CD8-positive, alpha-beta memory T cell (primary cell): Measurements from ENCODE around the gene STARD13. TPM values are rescaled to one million over a fixed set of nuclear protein-coding genes. Genes with fewer than 3 reads are reported as not detected.

Experiments used
- CTCF ChIA-PET: fragments of 350-600 bp; sonication (Branson Sonifier 250); formaldehyde crosslinking; loops from one replicate; lab custom pipeline; 2021; ENCODE audit warnings: antibody characterized with exemption; lab: Charles Lee
- POLR2A ChIA-PET: fragments of 350-600 bp; sonication (Branson Sonifier 250); formaldehyde crosslinking; loops from one replicate; lab custom pipeline; 2021; ENCODE audit warnings: antibody characterized with exemption; lab: Charles Lee
- DNase-seq, 5 donors: peaks; one replicate each; pipeline versions ENCODE4 v3.0.0 to v3.0.0-alpha.2; 2020 to 2022; ENCODE audit warnings: mixed read lengths in 1 of 5
- H3K27ac ChIP-seq: one replicate; pipeline ENCODE4 v1.7.0; 2013; ENCODE audit warnings: low read depth, mild to moderate bottlenecking, low read length, moderate library complexity
- H3K27me3 ChIP-seq: 2 replicates; pipeline ENCODE4 v1.7.0; 2013; ENCODE audit warnings: low read length, mild to moderate bottlenecking; ENCODE audit not compliant: insufficient read depth, poor library complexity, severe bottlenecking
- H3K36me3 ChIP-seq: 2 replicates; pipeline ENCODE4 v1.7.0; 2013; ENCODE audit warnings: mild to moderate bottlenecking, low read length, moderate library complexity; ENCODE audit not compliant: insufficient read depth
- H3K4me1 ChIP-seq: 2 replicates; pipeline ENCODE4 v1.7.0; 2013; ENCODE audit warnings: mild to moderate bottlenecking, low read length, moderate library complexity; ENCODE audit not compliant: insufficient read depth
- H3K4me3 ChIP-seq: 2 replicates; pipeline ENCODE4 v1.7.0; 2013; ENCODE audit warnings: mild to moderate bottlenecking, low read length
- H3K9me3 ChIP-seq: 2 replicates; pipeline ENCODE4 v1.7.0; 2013; ENCODE audit warnings: mild to moderate bottlenecking, low read length
- H3K27ac Mint-ChIP-seq, 8 donors: one replicate each; pipeline ENCODE4 v1.8.0; 2020 to 2021; ENCODE audit warnings: mixed read lengths in 8 of 8, mild to moderate bottlenecking in 6 of 8, inconsistent platforms in 3 of 8, moderate library complexity in 3 of 8
- H3K27me3 Mint-ChIP-seq, 2 donors: one replicate each; pipeline ENCODE4 v1.8.0; 2020 to 2021; ENCODE audit warnings: mixed read lengths in 2 of 2, mild to moderate bottlenecking in 1 of 2, moderate library complexity in 1 of 2
- H3K36me3 Mint-ChIP-seq, 3 donors: one replicate each; pipeline ENCODE4 v1.8.0; 2020 to 2021; ENCODE audit warnings: mixed read lengths in 3 of 3, inconsistent platforms in 1 of 3, mild to moderate bottlenecking in 1 of 3
- H3K4me1 Mint-ChIP-seq, 3 donors: one replicate each; pipeline ENCODE4 v1.8.0; 2020 to 2021; ENCODE audit warnings: mixed read lengths in 3 of 3, inconsistent platforms in 1 of 3, mild to moderate bottlenecking in 1 of 3
- H3K4me3 Mint-ChIP-seq, 7 donors: one replicate each; pipeline ENCODE4 v1.8.0; 2020 to 2021; ENCODE audit warnings: mixed read lengths in 7 of 7, mild to moderate bottlenecking in 6 of 7, moderate library complexity in 4 of 7, inconsistent platforms in 2 of 7
- H3K9me3 Mint-ChIP-seq, 5 donors: one replicate each; pipeline ENCODE4 v1.8.0; 2020 to 2022; ENCODE audit warnings: mixed read lengths in 5 of 5, mild to moderate bottlenecking in 3 of 5, moderate library complexity in 2 of 5, inconsistent platforms in 1 of 5
- polyA plus RNA-seq: library from polyadenylated mRNA; unstranded; fragments of 300-500 nt; fragmentation: Illumina TruSeq; gene quantifications from one replicate; pipeline ENCODE4 v1.2.3, GENCODE V29; 2021
- total RNA-seq, 2 experiments: library from RNA; stranded (reverse); gene quantifications; one replicate each; pipeline ENCODE4 v1.2.3, GENCODE V29; 2021

The STARD13 gene
- total and polyA plus RNA-seq, 3 experiments from 2014 or later: 0.40 to 0.48 TPM; not detected in 1

DNA sequence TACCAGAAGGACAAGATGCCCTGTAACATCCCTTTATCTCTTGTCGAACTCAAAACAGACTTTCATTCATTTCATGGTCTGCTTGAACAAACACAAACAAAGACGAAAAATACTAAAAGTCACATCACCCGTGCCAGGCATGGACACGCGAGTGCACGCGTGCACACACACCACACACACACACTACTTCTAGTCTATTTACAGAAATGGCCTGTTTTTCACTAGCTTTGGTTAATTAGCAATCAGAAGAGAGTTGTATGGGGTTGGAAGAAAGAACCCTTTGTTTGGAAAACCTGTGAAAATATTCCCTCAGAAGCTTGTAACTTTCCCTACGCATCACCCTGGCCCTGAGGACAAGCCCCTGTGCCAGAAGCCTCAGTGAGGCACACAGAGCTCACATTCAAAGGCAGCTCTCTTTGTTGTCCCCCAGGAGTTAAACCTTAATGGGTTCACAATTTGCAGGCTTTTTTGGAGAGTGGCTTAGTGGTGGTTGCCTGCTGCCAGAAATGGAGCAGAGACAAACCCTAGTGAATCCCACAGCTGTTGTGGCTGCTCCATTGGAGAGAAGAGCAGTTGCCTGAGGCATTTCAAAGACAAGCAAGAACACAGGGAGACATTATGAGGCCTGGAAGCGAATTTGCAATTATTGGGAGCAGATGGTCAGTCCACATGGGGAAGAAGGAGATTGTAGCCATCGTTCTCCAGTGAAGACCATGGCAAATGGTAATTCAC is 55.9 kb downstream of the STARD13 start:
- CTCF ChIA-PET: interaction anchor here (1.2 to 4.8 kb wide), 2 partner anchors 10 to 494 kb away, joined by 3 to 49 read pairs; no protein-coding TSS in a partner anchor
- H3K36me3 ChIP-seq: no peaks in the 10 kb centered on the region
- POLR2A ChIA-PET: no interaction called here

GRCh38 chr13:33228648-33229445 is 56.7 kb downstream of the STARD13 start:
- no peak overlapping the region for H3K4me3 Mint-ChIP-seq

More for the DNA sequence above, 55.9 kb downstream of the STARD13 start:
- no peaks in the 10 kb centered on the region for H3K9me3 ChIP-seq
- no peak overlapping the region for H3K4me3 ChIP-seq
- no peaks in the 10 kb centered on the region for H3K4me1 ChIP-seq
- peaks cover 0 to 3% (median 2%) of the 10 kb centered on the region in 3 donors for H3K36me3 Mint-ChIP-seq
- H3K27me3 ChIP-seq: no peaks in the 10 kb centered on the region
- no peak overlapping the region for H3K4me3 Mint-ChIP-seq
- H3K27ac ChIP-seq: no peak overlapping the region
- H3K4me1 Mint-ChIP-seq: peaks cover 2 to 5% (median 4%) of the 10 kb centered on the region in 3 donors
- peak overlapping the region in 1 of 8 donors; percentile 31 for H3K27ac Mint-ChIP-seq
- H3K9me3 Mint-ChIP-seq: peaks cover 0 to 11% (median 9%) of the 10 kb centered on the region in 5 donors
- no peak for DNase-seq
- peaks cover 2 to 5% of the 10 kb centered on the region in 2 donors for H3K27me3 Mint-ChIP-seq

DNA sequence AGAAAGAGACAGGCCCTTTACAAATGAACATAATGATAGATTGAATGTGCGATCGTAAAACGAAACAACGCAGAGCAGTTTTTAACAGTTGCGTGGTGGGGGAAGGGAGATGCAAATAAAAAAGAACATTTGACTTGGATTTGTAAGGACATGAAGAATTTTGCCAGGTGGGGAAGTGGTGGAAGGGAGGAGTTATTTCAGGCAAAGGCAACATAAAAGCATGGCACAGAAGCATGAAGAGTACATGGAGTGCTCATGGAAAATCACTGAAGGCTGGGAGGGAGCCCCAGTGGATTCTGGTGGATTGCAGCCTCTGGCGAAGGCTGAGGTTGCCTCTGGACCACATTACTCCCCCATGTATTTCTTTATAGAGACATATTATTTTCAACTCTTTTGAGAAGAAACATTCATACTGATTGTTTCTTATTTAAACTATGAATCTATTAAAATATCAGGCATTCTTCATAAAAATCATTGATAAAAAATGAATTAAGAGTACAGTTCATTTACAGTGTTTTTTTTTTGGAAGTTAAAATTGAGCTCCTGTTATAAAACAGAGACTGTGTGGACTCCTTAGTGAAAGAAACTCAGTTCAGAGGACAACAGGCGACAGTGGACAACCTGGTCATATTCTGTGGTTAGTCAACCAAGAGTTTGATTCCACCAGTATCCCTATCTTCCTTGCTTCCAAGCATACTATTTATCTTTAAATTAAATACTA is 57.5 kb downstream of the STARD13 start:
- Mint-ChIP-seq H3K4me1 (peaks cover 2 to 5% (median 5%) of the 10 kb centered on the region in 3 donors), H3K9me3 (peaks cover 0 to 7% (median 5%) of the 10 kb centered on the region in 5 donors), H3K36me3 (peaks cover 0 to 3% (median 2%) of the 10 kb centered on the region in 3 donors), H3K27me3 (peaks cover 2 to 5% of the 10 kb centered on the region in 2 donors), H3K27ac (peak overlapping the region in 1 of 8 donors; percentile 53), H3K4me3 (peak overlapping the region in 1 of 7 donors; percentile 19)
- DNase-seq: no peak
- Histone ChIP-seq H3K27ac (no peak overlapping the region), H3K9me3 (no peaks in the 10 kb centered on the region), H3K36me3 (no peaks in the 10 kb centered on the region), H3K4me1 (no peaks in the 10 kb centered on the region), H3K27me3 (no peaks in the 10 kb centered on the region), H3K4me3 (no peak overlapping the region)
- ChIA-PET POLR2A (no interaction called here), CTCF (interaction anchor here (1.0 to 4.8 kb wide), 6 partner anchors 10 to 498 kb away, joined by 3 to 49 read pairs (median 5); no protein-coding TSS in a partner anchor)

More at GRCh38 chr13:33228648-33229445, 56.7 kb downstream of the STARD13 start:
- no peaks in the 10 kb centered on the region for H3K36me3 ChIP-seq
- peaks cover 2 to 5% of the 10 kb centered on the region in 2 donors for H3K27me3 Mint-ChIP-seq
- ChIA-PET POLR2A (no interaction called here), CTCF (interaction anchor here (1.0 to 4.8 kb wide), 6 partner anchors 9 to 497 kb away, joined by 3 to 49 read pairs (median 5); no protein-coding TSS in a partner anchor)
- peaks cover 0 to 3% (median 2%) of the 10 kb centered on the region in 3 donors for H3K36me3 Mint-ChIP-seq
- no peaks in the 10 kb centered on the region for H3K27me3 ChIP-seq
- H3K9me3 ChIP-seq: no peaks in the 10 kb centered on the region
- H3K4me1 ChIP-seq: no peaks in the 10 kb centered on the region
- peaks cover 2 to 5% (median 4%) of the 10 kb centered on the region in 3 donors for H3K4me1 Mint-ChIP-seq
- H3K27ac ChIP-seq: no peak overlapping the region
- H3K4me3 ChIP-seq: no peak overlapping the region
- H3K27ac Mint-ChIP-seq: peak overlapping the region in 2 of 8 donors; percentile 6 to 52
- peaks cover 0 to 11% (median 9%) of the 10 kb centered on the region in 5 donors for H3K9me3 Mint-ChIP-seq
- peak in 2 of 5 donors; percentile 20 to 37 for DNase-seq

DNA sequence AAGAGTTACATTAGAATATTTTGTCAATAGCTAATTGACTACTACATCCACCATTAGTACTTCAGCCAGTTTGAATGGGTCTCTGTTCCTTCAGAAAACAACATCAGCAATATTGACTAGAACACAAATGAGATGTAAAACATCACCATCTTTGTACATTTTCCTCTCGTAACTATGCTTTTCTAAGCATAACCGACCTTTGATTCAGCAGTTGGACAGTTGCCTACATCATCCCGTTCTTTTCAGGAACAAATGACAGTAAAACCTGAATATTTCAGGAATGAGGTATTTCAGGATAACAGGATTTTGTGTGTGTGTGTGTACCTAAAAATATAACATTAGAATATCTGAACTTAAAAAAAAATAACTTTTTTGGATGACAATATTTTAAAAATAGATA is 60.9 kb downstream of the STARD13 start:
- H3K4me1 Mint-ChIP-seq: peaks cover 2 to 10% (median 5%) of the 10 kb centered on the region in 3 donors
- H3K27me3 Mint-ChIP-seq: peaks cover 0 to 5% of the 10 kb centered on the region in 2 donors
- ChIA-PET POLR2A (no interaction called here), CTCF (interaction anchor here (1.4 kb wide), 1 partner anchor 318 kb away, joined by 3 read pairs; no protein-coding TSS in a partner anchor)
- H3K27ac Mint-ChIP-seq: no peak overlapping the region
- H3K4me3 Mint-ChIP-seq: no peak overlapping the region
- DNase-seq: no peak
- no peaks in the 10 kb centered on the region for H3K36me3 Mint-ChIP-seq
- H3K4me3 ChIP-seq: no peak overlapping the region
- no peaks in the 10 kb centered on the region for H3K4me1 ChIP-seq
- H3K27me3 ChIP-seq: no peaks in the 10 kb centered on the region
- H3K9me3 Mint-ChIP-seq: no peaks in the 10 kb centered on the region
- H3K36me3 ChIP-seq: no peaks in the 10 kb centered on the region
- H3K9me3 ChIP-seq: no peaks in the 10 kb centered on the region
- no peak overlapping the region for H3K27ac ChIP-seq

- no peaks in the 10 kb centered on the region for H3K9me3 Mint-ChIP-seq
- H3K4me1 Mint-ChIP-seq: peaks cover 2 to 10% (median 5%) of the 10 kb centered on the region in 3 donors
- Histone ChIP-seq H3K9me3 (no peaks in the 10 kb centered on the region), H3K27me3 (no peaks in the 10 kb centered on the region), H3K4me1 (no peaks in the 10 kb centered on the region), H3K27ac (no peak overlapping the region), H3K36me3 (no peaks in the 10 kb centered on the region), H3K4me3 (no peak overlapping the region)
- no peak overlapping the region for H3K27ac Mint-ChIP-seq
- no peak for DNase-seq
- peaks cover 0 to 5% of the 10 kb centered on the region in 2 donors for H3K27me3 Mint-ChIP-seq
- H3K4me3 Mint-ChIP-seq: no peak overlapping the region
- no peaks in the 10 kb centered on the region for H3K36me3 Mint-ChIP-seq
- ChIA-PET CTCF (interaction anchor here (1.4 to 1.8 kb wide), 2 partner anchors 319 to 499 kb away, joined by 3 to 5 read pairs; no protein-coding TSS in a partner anchor), POLR2A (no interaction called here)
These were observed 61.4 kb downstream of the STARD13 start for GRCh38 chr13:33224191-33224590.

DNA sequence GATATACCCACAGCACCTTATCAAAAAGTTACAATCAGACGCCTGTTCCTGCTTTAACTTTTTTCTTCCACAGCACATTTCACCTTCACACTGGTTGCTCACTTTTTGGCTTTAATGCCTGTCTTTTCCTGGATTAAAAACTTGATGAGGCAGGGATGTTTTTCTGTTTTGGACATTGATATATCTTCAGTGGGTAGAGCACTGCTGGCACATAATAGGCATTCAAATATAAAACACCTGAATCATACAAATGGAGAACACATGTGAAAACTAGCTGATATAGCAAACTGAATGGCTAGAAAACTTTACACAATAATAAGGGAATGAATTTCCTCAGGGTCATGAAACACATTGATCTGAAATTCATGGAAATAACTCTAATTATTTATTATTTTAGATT is 65.6 kb downstream of the STARD13 start:
- no peaks in the 10 kb centered on the region for H3K9me3 ChIP-seq
- POLR2A ChIA-PET: no interaction called here
- no peaks in the 10 kb centered on the region for H3K9me3 Mint-ChIP-seq
- H3K4me1 Mint-ChIP-seq: peaks cover 0 to 6% (median 0%) of the 10 kb centered on the region in 3 donors
- H3K27me3 Mint-ChIP-seq: no peaks in the 10 kb centered on the region
- no peaks in the 10 kb centered on the region for H3K36me3 Mint-ChIP-seq
- no peak overlapping the region for H3K27ac ChIP-seq
- H3K4me3 Mint-ChIP-seq: no peak overlapping the region
- no peak for DNase-seq
- no peaks in the 10 kb centered on the region for H3K36me3 ChIP-seq
- no peaks in the 10 kb centered on the region for H3K4me1 ChIP-seq
- CTCF ChIA-PET: interaction anchor here (0.8 to 1.4 kb wide), 2 partner anchors 10 kb away, joined by 3 to 4 read pairs; no protein-coding TSS in a partner anchor
- H3K4me3 ChIP-seq: no peak overlapping the region
- no peak overlapping the region for H3K27ac Mint-ChIP-seq
- H3K27me3 ChIP-seq: no peaks in the 10 kb centered on the region

GRCh38 chr13:33218426-33218825 is 67.1 kb downstream of the STARD13 start:
- H3K4me1 ChIP-seq: no peaks in the 10 kb centered on the region
- Mint-ChIP-seq H3K36me3 (no peaks in the 10 kb centered on the region), H3K9me3 (no peaks in the 10 kb centered on the region), H3K27me3 (no peaks in the 10 kb centered on the region), H3K4me3 (no peak overlapping the region), H3K27ac (no peak overlapping the region), H3K4me1 (peaks cover 0 to 6% (median 0%) of the 10 kb centered on the region in 3 donors)
- ChIA-PET CTCF (no interaction called here), POLR2A (no interaction called here)
- DNase-seq: no peak
- H3K36me3 ChIP-seq: no peaks in the 10 kb centered on the region
- H3K27ac ChIP-seq: no peak overlapping the region
- H3K9me3 ChIP-seq: no peaks in the 10 kb centered on the region
- no peaks in the 10 kb centered on the region for H3K27me3 ChIP-seq
- no peak overlapping the region for H3K4me3 ChIP-seq
